ENCODE results near the gene PRIMA1. TPM values are rescaled to one million over a fixed set of nuclear protein-coding genes. Genes with fewer than 3 reads are reported as not detected.

The PRIMA1 gene
- total RNA-seq, 1 experiment from 2014 or later = 2.3 TPM

GRCh38 chr14:93784878-93785277 is 3.4 kb downstream of the PRIMA1 start:
- no peak overlapping the region for H2AK5ac ChIP-seq (ENCODE audit: insufficient read length, low read length)
- H3K23ac ChIP-seq (ENCODE audit: insufficient read length, low read depth, low read length) = no peak overlapping the region
- no peak overlapping the region for H3K18ac ChIP-seq (ENCODE audit: insufficient read length, low read depth, low read length)
- Mint-ChIP-seq H3K27ac (no peak overlapping the region), H3K36me3 (ENCODE audit: insufficient read depth in 1 of 3, low read depth in 3 of 3) (no peaks in the 10 kb centered on the region; a peak in 1 of 7 replicates), H3K4me3 (no peak overlapping the region), H3K9me3 (no peaks in the 10 kb centered on the region), H3K27me3 (ENCODE audit: low read depth) (peaks cover 42% of the 10 kb centered on the region), H3K4me1 (peaks cover 17 to 20% of the 10 kb centered on the region in 2 experiments)
- no peak for TF ChIP-seq CTCF (conservative IDR thresholded peaks at IDR 0.05)
- no peak overlapping the region for H3K9ac ChIP-seq (ENCODE audit: extremely low read depth, insufficient read length, low read length)
- no peak overlapping the region for H4K8ac ChIP-seq (replicated peaks; ENCODE audit: insufficient read length, low read depth, low read length)
- no peaks in the 10 kb centered on the region for H4K20me1 ChIP-seq (ENCODE audit: control insufficient read depth, insufficient read depth, insufficient read length)
- no peak overlapping the region for H2BK5ac ChIP-seq (ENCODE audit: insufficient read length, low read length)
- no peak overlapping the region for H4K5ac ChIP-seq (ENCODE audit: insufficient read length, low read depth, low read length)
- H3K27ac ChIP-seq (ENCODE audit: insufficient read length, low read depth, low read length) = no peak overlapping the region
- no peaks in the 10 kb centered on the region for H3K79me1 ChIP-seq (ENCODE audit: insufficient read depth, low read depth, low read length, poor library complexity, severe bottlenecking)
- no peak overlapping the region for H2AFZ ChIP-seq (ENCODE audit: low read length)
- no peak overlapping the region for H4K91ac ChIP-seq (ENCODE audit: insufficient read length, low read depth, low read length)
- H3K79me2 ChIP-seq (ENCODE audit: insufficient read depth, low read length) = no peaks in the 10 kb centered on the region
- H2BK15ac ChIP-seq (ENCODE audit: low read depth, low read length) = no peak overlapping the region
- peaks cover 9% of the 10 kb centered on the region for H3K23me2 ChIP-seq (ENCODE audit: insufficient read length, low read depth, low read length, poor library complexity, severe bottlenecking)
- no peak overlapping the region for H3T11ph ChIP-seq (ENCODE audit: low read length)
- H3K4me2 ChIP-seq (ENCODE audit: insufficient read depth, insufficient read length, low read length) = no peak overlapping the region
- no peak overlapping the region for H2BK12ac ChIP-seq (ENCODE audit: insufficient read length, low read depth, low read length)
- DNase-seq = no peak
- no peaks in the 10 kb centered on the region for H3K9me3 ChIP-seq (ENCODE audit: control insufficient read depth, low read depth, low read length)
- no CpG with 5 or more reads among the region's 3 CpGs for WGBS (ENCODE audit: extremely low coverage, insufficient read length, low lambda C conversion rate)
- H2BK20ac ChIP-seq (ENCODE audit: low read depth, low read length, poor library complexity, severe bottlenecking) = no peak overlapping the region
- no peak overlapping the region for H3K56ac ChIP-seq (ENCODE audit: insufficient read length, low read depth, low read length)
- peaks cover 8% of the 10 kb centered on the region for H3K27me3 ChIP-seq (ENCODE audit: insufficient read depth, low read length)
- H3K4me1 ChIP-seq (ENCODE audit: insufficient read depth, low read length) = peaks cover 3% of the 10 kb centered on the region; the same call in 1 of the 2 replicates
- no peak overlapping the region for H3K14ac ChIP-seq (ENCODE audit: insufficient read depth, low read length)
- H2BK120ac ChIP-seq (ENCODE audit: low read depth, low read length, poor library complexity, severe bottlenecking) = no peak overlapping the region
- no peak overlapping the region for H3K4ac ChIP-seq (ENCODE audit: low read depth, low read length)

Data from H9 (cell line).